ENCODE results near the gene SYT15. TPM values are rescaled to one million over a fixed set of nuclear protein-coding genes. Genes with fewer than 3 reads are reported as not detected.

The SYT15 gene
- total and polyA plus RNA-seq, 2 of the 4 experiments (the other 2 are of a cell fraction), result 0.54 to 0.68 TPM

GRCh38 chr10:46538717-46539426 lies 40.1 kb upstream of the SYT15 start:
- peak overlapping the region; percentile 17; the same call in 1 of the 2 replicates for H2AK5ac ChIP-seq (ENCODE audit: low read depth, low read length)
- H2BK5ac ChIP-seq (ENCODE audit: low read depth, low read length, poor library complexity, severe bottlenecking), result peak overlapping the region; percentile 74
- H3K36me3 ChIP-seq (ENCODE audit: control insufficient read depth, insufficient read depth, low read length), result no peaks in the 10 kb centered on the region
- no CpG with 5 or more reads among the region's 3 CpGs for WGBS, 2 experiments (ENCODE audit: extremely low coverage in 2 of 2, insufficient read length in 1 of 2)
- ChIA-PET POLR2A (ENCODE audit: unreplicated experiment) (no interaction called here), CTCF (interaction anchor here (2.0 kb wide), 1 partner anchor 27 kb away, joined by 5 read pairs; no protein-coding TSS in a partner anchor)
- peak overlapping the region; percentile 19 for H3K14ac ChIP-seq (replicated peaks; ENCODE audit: low read depth, low read length)
- DNase-seq (peak; percentile 35), ATAC-seq (ENCODE audit: low read depth) (no peak)
- peak overlapping the region; percentile 21; the same call in 1 of the 2 replicates for H3K56ac ChIP-seq (ENCODE audit: extremely low read depth, insufficient read depth, low read length)
- H2AK9ac ChIP-seq (replicated peaks; ENCODE audit: low read depth, low read length, poor library complexity), result no peak overlapping the region
- dilution Hi-C loops (cut with HindIII; ENCODE audit: low sequenced_read_pairs, unreplicated experiment), result no loop called here
- no peak overlapping the region for H3K9ac ChIP-seq (ENCODE audit: low read depth, low read length)
- no peak overlapping the region for H3K4me2 ChIP-seq (ENCODE audit: low read depth, low read length)
- TF ChIP-seq POLR2A (IDR thresholded peaks at IDR 0.05; ENCODE audit: low read depth, low read length), result no peak
- TF ChIP-seq, protein P1, sequence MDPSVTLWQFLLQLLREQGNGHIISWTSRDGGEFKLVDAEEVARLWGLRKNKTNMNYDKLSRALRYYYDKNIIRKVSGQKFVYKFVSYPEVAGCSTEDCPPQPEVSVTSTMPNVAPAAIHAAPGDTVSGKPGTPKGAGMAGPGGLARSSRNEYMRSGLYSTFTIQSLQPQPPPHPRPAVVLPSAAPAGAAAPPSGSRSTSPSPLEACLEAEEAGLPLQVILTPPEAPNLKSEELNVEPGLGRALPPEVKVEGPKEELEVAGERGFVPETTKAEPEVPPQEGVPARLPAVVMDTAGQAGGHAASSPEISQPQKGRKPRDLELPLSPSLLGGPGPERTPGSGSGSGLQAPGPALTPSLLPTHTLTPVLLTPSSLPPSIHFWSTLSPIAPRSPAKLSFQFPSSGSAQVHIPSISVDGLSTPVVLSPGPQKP (IDR thresholded peaks at IDR 0.05; ENCODE audit: borderline replicate concordance, low read depth, low read length), result no peak
- TF ChIP-seq, protein P2, sequence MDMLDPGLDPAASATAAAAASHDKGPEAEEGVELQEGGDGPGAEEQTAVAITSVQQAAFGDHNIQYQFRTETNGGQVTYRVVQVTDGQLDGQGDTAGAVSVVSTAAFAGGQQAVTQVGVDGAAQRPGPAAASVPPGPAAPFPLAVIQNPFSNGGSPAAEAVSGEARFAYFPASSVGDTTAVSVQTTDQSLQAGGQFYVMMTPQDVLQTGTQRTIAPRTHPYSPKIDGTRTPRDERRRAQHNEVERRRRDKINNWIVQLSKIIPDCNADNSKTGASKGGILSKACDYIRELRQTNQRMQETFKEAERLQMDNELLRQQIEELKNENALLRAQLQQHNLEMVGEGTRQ (IDR thresholded peaks at IDR 0.05; ENCODE audit: low read depth, low read length), result no peak
- no peak for TF ChIP-seq RAD21 (IDR thresholded peaks at IDR 0.05; ENCODE audit: low read length)
- no peak for TF ChIP-seq NFE2L2 (IDR thresholded peaks at IDR 0.05; ENCODE audit: low read depth, low read length)
- no peak for TF ChIP-seq BHLHE40 (IDR thresholded peaks at IDR 0.05; ENCODE audit: low read depth, low read length)
- no peak for TF ChIP-seq FOS (IDR thresholded peaks at IDR 0.05; ENCODE audit: low read depth, low read length)
- peak overlapping the region; percentile 82 for H2BK120ac ChIP-seq (ENCODE audit: low read depth, low read length)
- H3K27ac ChIP-seq (ENCODE audit: insufficient read depth, low read length), result peak overlapping the region; percentile 64; the same call in 1 of the 2 replicates
- peak overlapping the region; percentile 85 for H2BK20ac ChIP-seq (ENCODE audit: low read depth, low read length)
- intact Hi-C loops (cut with micrococcal nuclease), result no loop called here
- in situ Hi-C loops (cut with MboI; ENCODE audit: low sequenced_read_pairs), result loop anchor here (25.0 kb wide), 2 partner anchors 873 to 1552 kb away; partner anchors contain the start of gene DEPP1
- H2BK15ac ChIP-seq (ENCODE audit: low read depth, low read length), result peak overlapping the region; percentile 42; the same call in 2 of the 3 replicates
- H3K9me1 ChIP-seq (ENCODE audit: insufficient read depth, low read length), result peaks cover 17% of the 10 kb centered on the region
- BruUV-seq (replicated peaks), result no TSS peak
- no peak overlapping the region for H3K4me3 ChIP-seq (ENCODE audit: insufficient read depth, low read depth, low read length)
- peak overlapping the region; percentile 93 for H3K18ac ChIP-seq (ENCODE audit: low read depth, low read length)
- peak overlapping the region; percentile 94 for H4K91ac ChIP-seq (ENCODE audit: insufficient read depth, low read depth, low read length)
- H4K8ac ChIP-seq (ENCODE audit: low read depth in 2 of 2, low read length in 2 of 2), result peak overlapping the region; percentile 30 to 56; a peak in 3 of 4 replicates
- H4K5ac ChIP-seq (ENCODE audit: low read depth, low read length), result peak overlapping the region; percentile 79
- no peak overlapping the region for H2AFZ ChIP-seq (replicated peaks; ENCODE audit: low read length, poor library complexity)
- H3K23ac ChIP-seq (ENCODE audit: low read depth, low read length), result peak overlapping the region; percentile 57
- peak overlapping the region; percentile 73 for H3K4ac ChIP-seq (ENCODE audit: low read depth, low read length)
- H3K9me3 ChIP-seq (ENCODE audit: control insufficient read depth, insufficient read depth, low read length), result no peaks in the 10 kb centered on the region
- H3K27me3 ChIP-seq (ENCODE audit: control insufficient read depth, insufficient read depth, low read length), result no peaks in the 10 kb centered on the region
- H3K79me1 ChIP-seq (ENCODE audit: low read depth in 1 of 2, low read length in 2 of 2), result 0 out of 4 replicates have a peak, but pooled peaks cover 0 to 3% of the 10 kb centered on the region in 2 experiments
- no peaks in the 10 kb centered on the region for H4K20me1 ChIP-seq (ENCODE audit: insufficient read depth, low read length)
- peaks cover 20% of the 10 kb centered on the region for H3K4me1 ChIP-seq (ENCODE audit: control insufficient read depth, insufficient read depth, low read length)

All from IMR-90 (cell line).